SK-N-MC (cell line): Measurements from ENCODE around the gene TCF7L2.

Experiments used
- DNase-seq: peaks from one replicate; pipeline ENCODE4 v3.0.0-alpha.2; 2011; ENCODE audit warnings: low read depth, low spot score
- H3K27ac ChIP-seq: fragments of 200-600 bp; sonication (generic); 2 replicates; pipeline ENCODE4 v1.5.1; 2016; ENCODE audit warnings: mixed run types
- H3K36me3 ChIP-seq: fragments of 200-600 bp; sonication (generic); 2 replicates; pipeline ENCODE4 v1.6.1; 2017; ENCODE audit warnings: antibody characterized with exemption, low read length, mixed read lengths; ENCODE audit not compliant: insufficient read depth
- H3K4me3 ChIP-seq: fragments of 200-600 bp; sonication (generic); 2 replicates; pipeline ENCODE4 v1.5.1; 2016
- H3K9ac ChIP-seq: fragments of 200-600 bp; sonication (generic); 2 replicates; pipeline ENCODE4 v1.8.0; 2017; ENCODE audit warnings: mixed run types, mixed read lengths; ENCODE audit not compliant: insufficient read length
- H3K9me3 ChIP-seq: fragments of 200-600 bp; sonication (generic); 2 replicates; pipeline ENCODE4 v1.6.1; 2017; ENCODE audit warnings: low read depth, mild to moderate bottlenecking, antibody characterized with exemption, low read length, moderate library complexity, mixed read lengths
- EZH2 ChIP-seq: fragments of 200-600 bp; sonication (generic); IDR thresholded peaks from one replicate; pipeline ENCODE4 v1.6.1; 2017; ENCODE audit warnings: antibody characterized with exemption
- FOXP2 ChIP-seq: optimal IDR thresholded peaks from 2 replicates; pipeline ENCODE3; 2011; ENCODE audit warnings: mild to moderate bottlenecking, moderate library complexity; ENCODE audit not compliant: insufficient read depth; ENCODE audit errors: extremely low read length, control extremely low read depth
- POLR2AphosphoS5 ChIP-seq: IDR thresholded peaks from 2 replicates; pipeline ENCODE4 v1.6.1; 2012; ENCODE audit warnings: mild to moderate bottlenecking, low read depth, low read length, borderline replicate concordance

The TCF7L2 gene

DNA sequence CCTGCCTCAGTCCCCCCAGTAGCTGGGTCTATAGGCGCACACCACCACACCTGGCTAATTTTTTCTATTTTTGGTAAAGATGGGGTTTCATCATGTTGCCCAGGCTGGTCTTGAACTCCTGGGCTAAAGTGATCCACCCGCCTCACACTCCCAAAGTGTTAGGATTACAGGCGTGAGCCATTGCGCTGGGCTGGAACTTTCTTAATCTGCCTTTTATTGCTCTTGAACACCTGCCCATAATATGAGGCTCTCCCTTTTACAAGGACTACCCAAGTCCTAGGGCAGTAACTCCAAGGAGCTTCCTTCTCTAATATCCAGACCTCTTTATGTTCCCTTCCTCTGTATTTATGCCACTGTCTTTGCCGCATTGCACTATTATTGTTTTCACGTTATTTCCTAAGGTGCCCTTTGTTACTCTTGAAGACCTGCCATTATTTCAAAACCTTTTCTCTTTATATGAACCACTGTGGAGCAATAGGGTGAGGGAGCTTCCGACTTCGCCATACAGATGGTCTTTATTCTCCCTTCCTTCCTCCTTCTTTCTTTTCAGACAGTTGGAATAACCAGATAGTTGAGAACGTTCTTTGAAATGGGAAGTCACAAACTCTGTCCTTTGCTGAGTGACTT, 36.3 kb upstream of the TCF7L2 start:
- no peaks in the 10 kb centered on the region for H3K36me3 ChIP-seq
- DNase-seq, result no peak
- no peak overlapping the region for H3K9ac ChIP-seq
- H3K9me3 ChIP-seq, result no peaks in the 10 kb centered on the region
- no peak overlapping the region for H3K4me3 ChIP-seq
- no peak overlapping the region for H3K27ac ChIP-seq
- TF ChIP-seq FOXP2 (no peak), EZH2 (no peak), POLR2AphosphoS5 (no peak)

GRCh38 chr10:112914288-112914952, 35.6 kb upstream of the TCF7L2 start:
- no peak overlapping the region for H3K27ac ChIP-seq
- DNase-seq, result no peak
- H3K9me3 ChIP-seq, result no peaks in the 10 kb centered on the region
- H3K36me3 ChIP-seq, result no peaks in the 10 kb centered on the region
- no peak for TF ChIP-seq POLR2AphosphoS5
- TF ChIP-seq FOXP2, result no peak
- TF ChIP-seq EZH2, result no peak
- no peak overlapping the region for H3K9ac ChIP-seq
- no peak overlapping the region for H3K4me3 ChIP-seq

DNA sequence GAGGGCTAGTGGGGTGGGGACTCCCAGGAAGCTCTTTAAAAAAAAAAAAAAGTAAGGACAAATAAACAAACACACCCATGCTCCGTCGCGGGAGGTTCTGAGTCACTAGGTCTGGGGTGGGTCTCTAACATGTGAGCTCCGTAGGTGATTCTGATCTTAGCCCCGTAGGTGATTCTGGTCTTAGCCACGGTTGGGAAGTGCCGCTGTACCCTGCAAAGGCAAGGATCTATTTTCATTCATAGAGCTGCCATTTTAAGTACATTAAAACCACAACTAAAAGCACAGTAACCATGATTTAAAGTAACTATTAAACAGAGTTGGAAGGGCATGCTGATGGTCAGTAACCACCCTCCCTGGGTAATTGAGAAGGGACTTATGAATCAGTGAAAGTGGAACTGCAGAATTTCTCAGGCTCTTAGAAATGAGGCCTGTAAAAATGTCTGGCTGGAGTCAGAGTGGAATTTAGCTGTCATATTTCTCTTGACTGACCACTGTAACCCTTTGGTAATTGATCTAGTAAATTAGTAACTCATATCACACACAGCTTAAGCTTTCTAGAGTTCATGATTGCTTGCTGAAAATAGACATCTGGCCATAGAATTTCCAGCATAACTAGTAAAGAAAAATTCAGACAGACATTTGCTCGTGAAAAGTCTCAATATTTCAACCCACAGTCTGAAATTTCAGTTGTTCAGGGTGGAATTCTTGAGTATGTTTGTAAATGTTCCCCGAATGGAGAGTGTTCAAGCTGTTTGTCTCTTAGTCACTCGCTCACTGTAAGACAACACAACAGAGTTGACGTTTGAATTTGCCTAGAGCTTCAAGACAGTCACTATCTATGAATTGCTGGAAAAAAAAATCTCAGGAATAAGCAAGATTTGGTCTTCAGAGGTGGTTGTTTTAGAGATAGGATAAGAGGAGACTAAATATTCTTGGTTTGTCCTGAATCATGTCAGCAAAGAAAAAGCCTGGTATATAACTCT, 34.2 kb upstream of the TCF7L2 start:
- H3K9ac ChIP-seq, result no peak overlapping the region
- DNase-seq, result no peak
- H3K9me3 ChIP-seq, result no peaks in the 10 kb centered on the region
- H3K36me3 ChIP-seq, result no peaks in the 10 kb centered on the region
- H3K4me3 ChIP-seq, result no peak overlapping the region
- no peak for TF ChIP-seq POLR2AphosphoS5
- no peak for TF ChIP-seq EZH2
- TF ChIP-seq FOXP2, result no peak
- H3K27ac ChIP-seq, result no peak overlapping the region

DNA sequence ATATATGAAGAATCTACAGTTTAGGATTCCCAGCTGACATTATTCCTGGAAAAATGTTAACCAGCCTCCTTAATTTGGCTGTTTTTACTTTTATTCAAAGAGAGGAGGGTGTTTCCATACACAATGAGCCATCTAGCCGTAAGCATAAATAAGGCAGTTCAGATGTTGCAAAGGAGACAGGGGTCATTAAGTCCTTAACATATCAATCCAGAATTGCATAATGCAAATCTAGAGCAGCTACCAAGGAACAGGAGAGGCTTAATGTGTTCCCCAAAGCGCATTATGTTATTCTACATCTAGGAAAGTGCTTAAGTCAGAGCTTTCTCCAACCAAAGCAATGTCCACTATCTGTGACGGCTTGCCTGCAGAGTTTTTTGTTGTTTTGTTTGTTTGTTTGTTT, 32.4 kb upstream of the TCF7L2 start:
- H3K4me3 ChIP-seq, result no peak overlapping the region
- H3K9ac ChIP-seq, result no peak overlapping the region
- no peak for DNase-seq
- H3K36me3 ChIP-seq, result no peaks in the 10 kb centered on the region
- TF ChIP-seq EZH2, result no peak
- TF ChIP-seq POLR2AphosphoS5, result no peak
- no peak for TF ChIP-seq FOXP2
- no peaks in the 10 kb centered on the region for H3K9me3 ChIP-seq
- no peak overlapping the region for H3K27ac ChIP-seq

- H3K9me3 ChIP-seq, result no peaks in the 10 kb centered on the region
Measured at GRCh38 chr10:112918771-112919170, 31.3 kb upstream of the TCF7L2 start.

GRCh38 chr10:112919721-112920120, 30.3 kb upstream of the TCF7L2 start:
- no peak overlapping the region for H3K4me3 ChIP-seq
- DNase-seq, result no peak
- no peak overlapping the region for H3K9ac ChIP-seq
- TF ChIP-seq POLR2AphosphoS5, result no peak
- no peak for TF ChIP-seq FOXP2
- no peak for TF ChIP-seq EZH2
- no peaks in the 10 kb centered on the region for H3K9me3 ChIP-seq
- H3K36me3 ChIP-seq, result no peaks in the 10 kb centered on the region
- H3K27ac ChIP-seq, result no peak overlapping the region

More at GRCh38 chr10:112918771-112919170, 31.3 kb upstream of the TCF7L2 start:
- H3K4me3 ChIP-seq, result no peak overlapping the region
- no peak overlapping the region for H3K9ac ChIP-seq
- H3K27ac ChIP-seq, result no peak overlapping the region
- no peaks in the 10 kb centered on the region for H3K36me3 ChIP-seq
- TF ChIP-seq POLR2AphosphoS5, result no peak
- no peak for TF ChIP-seq EZH2
- no peak for TF ChIP-seq FOXP2
- DNase-seq, result no peak

DNA sequence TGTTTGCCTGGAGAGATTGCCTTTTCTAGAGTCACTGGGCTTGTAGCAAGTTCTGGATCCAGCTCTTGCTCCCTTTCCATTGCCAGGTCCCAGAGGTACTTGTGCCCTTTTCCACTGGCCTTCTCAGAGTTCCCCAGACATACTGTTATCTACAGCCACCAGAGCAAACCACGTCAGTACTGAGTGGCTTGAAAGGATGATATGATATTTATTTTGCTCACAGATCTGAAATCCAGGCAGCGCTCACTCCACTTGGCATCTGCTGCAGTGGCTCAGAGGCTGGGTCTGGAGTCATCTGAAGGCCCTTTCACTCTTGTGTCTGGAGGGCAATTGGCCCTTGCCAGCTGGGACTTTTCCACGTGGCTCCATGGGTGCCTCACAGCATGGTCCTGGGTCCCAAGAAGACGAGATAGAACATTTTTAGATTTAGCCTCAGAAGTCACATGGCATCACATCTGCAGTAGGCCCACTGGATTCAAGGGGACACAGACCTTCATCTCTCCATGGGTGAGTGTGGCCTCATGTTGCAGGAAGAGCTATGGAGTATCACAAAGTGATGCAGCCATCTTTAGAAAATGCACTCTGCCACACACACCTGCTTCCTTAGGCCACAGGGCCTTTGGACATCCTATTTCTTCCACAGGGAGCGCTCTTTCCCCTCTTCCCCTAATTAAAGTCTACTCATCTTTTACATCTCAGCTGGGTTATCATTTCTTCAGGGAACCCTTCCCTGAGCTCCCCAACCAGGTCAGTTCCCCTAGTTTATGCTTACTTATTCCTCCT, 22.9 kb upstream of the TCF7L2 start:
- DNase-seq, result no peak
- Histone ChIP-seq H3K9me3 (no peaks in the 10 kb centered on the region), H3K9ac (no peak overlapping the region), H3K27ac (no peak overlapping the region), H3K36me3 (no peaks in the 10 kb centered on the region), H3K4me3 (no peak overlapping the region)
- TF ChIP-seq FOXP2, result no peak
- TF ChIP-seq EZH2, result no peak
- no peak for TF ChIP-seq POLR2AphosphoS5
